ENCODE measurements around the gene CCDC122.

The CCDC122 gene

GRCh38 chr13:43884222-43884621 lies 4.7 kb upstream of the CCDC122 start:
- TF ChIP-seq CTCF (conservative IDR thresholded peaks at IDR 0.05) (no peak), ZFX (IDR thresholded peaks at IDR 0.05) (no peak)
- no peak overlapping the region for H3K27ac ChIP-seq

GRCh38 chr13:43883631-43884030 lies 4.1 kb upstream of the CCDC122 start:
- H3K27ac ChIP-seq: no peak overlapping the region
- TF ChIP-seq CTCF (conservative IDR thresholded peaks at IDR 0.05) (no peak), ZFX (IDR thresholded peaks at IDR 0.05) (no peak)

GRCh38 chr13:43881580-43881979 lies 2.0 kb upstream of the CCDC122 start:
- H3K27ac ChIP-seq: no peak overlapping the region
- TF ChIP-seq ZFX (IDR thresholded peaks at IDR 0.05) (no peak), CTCF (conservative IDR thresholded peaks at IDR 0.05) (no peak)

GRCh38 chr13:43880926-43881325 lies 1.4 kb upstream of the CCDC122 start:
- no peak overlapping the region for H3K27ac ChIP-seq
- TF ChIP-seq ZFX (IDR thresholded peaks at IDR 0.05) (no peak), CTCF (conservative IDR thresholded peaks at IDR 0.05) (no peak)

GRCh38 chr13:43880214-43880855 lies 795 bp upstream of the CCDC122 start:
- TF ChIP-seq CTCF (conservative IDR thresholded peaks at IDR 0.05) (no peak), ZFX (IDR thresholded peaks at IDR 0.05) (no peak)
- peak overlapping the region; percentile 96 for H3K27ac ChIP-seq

GRCh38 chr13:43879755-43880181 lies 228 bp upstream of the CCDC122 start, which contains the start of gene LACC1:
Gene LACC1, plus strand, starts transcription at chr13:43879904. Its CDS starts 1,082 bp downstream, at chr13:43880986.
- no peak for TF ChIP-seq CTCF (conservative IDR thresholded peaks at IDR 0.05)
- TF ChIP-seq ZFX (IDR thresholded peaks at IDR 0.05): no peak
- peak within 1 kb of the TSS; percentile 96 for H3K27ac ChIP-seq

GRCh38 chr13:43877766-43878165 lies 1.8 kb downstream of the CCDC122 start:
- H3K27ac ChIP-seq: no peak overlapping the region
- no peak for TF ChIP-seq ZFX (IDR thresholded peaks at IDR 0.05)
- TF ChIP-seq CTCF (conservative IDR thresholded peaks at IDR 0.05): no peak

All from C4-2B (cell line).